ENCODE measurements around the gene PCDHB15. TPM values are rescaled to one million over a fixed set of nuclear protein-coding genes. Genes with fewer than 3 reads are reported as not detected.

PCDHB15 gene
- total RNA-seq, 4 donors from 2014 or later: 0.33 to 1.2 (median 0.52) TPM

- Histone ChIP-seq H3K4me1 (no peaks in the 10 kb centered on the region), H3K27ac (no peak overlapping the region), H3K9me3 (peaks cover 36 to 84% (median 37%) of the 10 kb centered on the region in 3 donors), H3K27me3 (no peaks in the 10 kb centered on the region), H3K36me3 (peaks cover 0 to 17% of the 10 kb centered on the region in 2 donors), H3K4me3 (peak overlapping the region in 1 of 4 donors; percentile 10)
- DNase-seq: no peak
- intact Hi-C loops (cut with DNase I; ENCODE audit: low total_unique reads) (no loop called here), in situ Hi-C loops (cut with MboI; ENCODE audit: low sequenced_read_pairs in 4 of 4) (no loop called here)
- TF ChIP-seq POLR2A (IDR thresholded peaks at IDR 0.05): no peak
- no peak for TF ChIP-seq CTCF (IDR thresholded peaks at IDR 0.05 in 4 of 5, conservative IDR thresholded peaks at IDR 0.05 in 1 of 5)
- no peak for ATAC-seq
Measured at GRCh38 chr5:141258464-141258863, 13.3 kb downstream of the PCDHB15 start.

GRCh38 chr5:141258948-141259347 lies 13.8 kb downstream of the PCDHB15 start:
- in situ Hi-C loops (cut with MboI; ENCODE audit: low sequenced_read_pairs in 4 of 4): no loop called here
- intact Hi-C loops (cut with DNase I; ENCODE audit: low total_unique reads): no loop called here
- ATAC-seq: no peak

GRCh38 chr5:141260458-141261237 lies 15.5 kb downstream of the PCDHB15 start:
- in situ Hi-C loops (cut with MboI; ENCODE audit: low sequenced_read_pairs in 4 of 4): no loop called here

More at GRCh38 chr5:141258948-141259347, 13.8 kb downstream of the PCDHB15 start:
- TF ChIP-seq POLR2A (IDR thresholded peaks at IDR 0.05): no peak
- no peak for TF ChIP-seq CTCF (IDR thresholded peaks at IDR 0.05 in 4 of 5, conservative IDR thresholded peaks at IDR 0.05 in 1 of 5)
- peak overlapping the region in 1 of 4 donors; percentile 10 for H3K4me3 ChIP-seq
- no peaks in the 10 kb centered on the region for H3K4me1 ChIP-seq
- peaks cover 0 to 22% of the 10 kb centered on the region in 2 donors for H3K36me3 ChIP-seq
- H3K27me3 ChIP-seq: no peaks in the 10 kb centered on the region
- no peak for DNase-seq
- H3K27ac ChIP-seq: no peak overlapping the region
- peaks cover 33 to 84% (median 37%) of the 10 kb centered on the region in 3 donors for H3K9me3 ChIP-seq

GRCh38 chr5:141261238-141261546 lies 16.0 kb downstream of the PCDHB15 start:
- ATAC-seq: no peak
- H3K4me1 ChIP-seq: no peaks in the 10 kb centered on the region
- H3K36me3 ChIP-seq: peaks cover 0 to 31% of the 10 kb centered on the region in 2 donors
- no peak overlapping the region for H3K4me3 ChIP-seq
- DNase-seq: no peak
- no peak for TF ChIP-seq POLR2A (IDR thresholded peaks at IDR 0.05)
- TF ChIP-seq CTCF (IDR thresholded peaks at IDR 0.05 in 4 of 5, conservative IDR thresholded peaks at IDR 0.05 in 1 of 5): no peak
- intact Hi-C loops (cut with DNase I; ENCODE audit: low total_unique reads) (no loop called here), in situ Hi-C loops (cut with MboI; ENCODE audit: low sequenced_read_pairs in 4 of 4) (no loop called here)
- no peaks in the 10 kb centered on the region for H3K27me3 ChIP-seq
- no peak overlapping the region for H3K27ac ChIP-seq
- peaks cover 33 to 90% (median 39%) of the 10 kb centered on the region in 3 donors for H3K9me3 ChIP-seq

More at GRCh38 chr5:141260458-141261237, 15.5 kb downstream of the PCDHB15 start:
- Histone ChIP-seq H3K4me1 (no peaks in the 10 kb centered on the region), H3K27ac (no peak overlapping the region), H3K27me3 (no peaks in the 10 kb centered on the region), H3K36me3 (peaks cover 0 to 29% of the 10 kb centered on the region in 2 donors), H3K4me3 (peak overlapping the region in 1 of 4 donors; percentile 10), H3K9me3 (peaks cover 33 to 91% (median 37%) of the 10 kb centered on the region in 3 donors)
- intact Hi-C loops (cut with DNase I; ENCODE audit: low total_unique reads): no loop called here
- ATAC-seq (no peak), DNase-seq (no peak)
- TF ChIP-seq CTCF (IDR thresholded peaks at IDR 0.05 in 4 of 5, conservative IDR thresholded peaks at IDR 0.05 in 1 of 5) (no peak), POLR2A (IDR thresholded peaks at IDR 0.05) (no peak)

Measured in gastrocnemius medialis (tissue), 4 donors.